PC-9 (cell line): ENCODE results near the gene POFUT2. TPM values are rescaled to one million over a fixed set of nuclear protein-coding genes. Genes with fewer than 3 reads are reported as not detected.

Experiments used
- BruUV-seq: library from RNA; stranded (reverse); fragments of 400-500 nt; replicated peaks from 2 replicates; lab custom pipeline; 2021; lab: Mats Ljungman, UMichigan
- CTCF ChIA-PET: fragments of 300-600 bp; sonication (Branson Sonifier 250); formaldehyde crosslinking; loops from one replicate; lab custom pipeline; 2022; ENCODE audit warnings: antibody characterized with exemption; lab: Charles Lee
- POLR2A ChIA-PET: fragments of 300-600 bp; sonication (Branson Sonifier 250); formaldehyde crosslinking; loops from one replicate; lab custom pipeline; 2022; ENCODE audit warnings: antibody characterized with exemption; ENCODE audit not compliant: unreplicated experiment; lab: Charles Lee
- DNase-seq, 2 experiments: peaks; one replicate each; pipeline versions ENCODE4 v3.0.0 to v3.0.0-alpha.2; 2015 to 2022; ENCODE audit warnings: mixed read lengths in 1 of 2
- H2AFZ ChIP-seq: fragments of 200-600 bp; sonication (generic); 2 replicates; pipeline ENCODE4 v1.8.1; 2017; ENCODE audit warnings: antibody characterized with exemption
- H3F3A ChIP-seq: fragments of 200-600 bp; sonication (generic); 2 replicates; pipeline ENCODE4 v1.8.1; 2017; ENCODE audit warnings: antibody characterized with exemption, mild to moderate bottlenecking, low read depth; ENCODE audit not compliant: insufficient read depth
- H3K27ac ChIP-seq: fragments of 200-600 bp; sonication (generic); 2 replicates; pipeline ENCODE4 v1.6.1; 2016; ENCODE audit warnings: mixed run types
- H3K27me3 ChIP-seq: fragments of 200-600 bp; sonication (generic); 2 replicates; pipeline ENCODE4 v1.6.1; 2016; ENCODE audit warnings: low read depth, mixed run types; ENCODE audit not compliant: insufficient read depth
- H3K36me3 ChIP-seq: fragments of 200-600 bp; sonication (generic); 2 replicates; pipeline ENCODE4 v1.6.1; 2016; ENCODE audit warnings: low read depth, mixed run types
- H3K4me1 ChIP-seq: fragments of 200-600 bp; sonication (generic); replicated peaks from 2 replicates; pipeline ENCODE4 v1.6.1; 2016; ENCODE audit warnings: mixed run types; ENCODE audit not compliant: insufficient read depth
- H3K4me2 ChIP-seq: fragments of 200-600 bp; sonication (generic); 2 replicates; pipeline ENCODE4 v1.6.1; 2017; ENCODE audit warnings: mixed run types
- H3K4me3 ChIP-seq: fragments of 200-600 bp; sonication (generic); 2 replicates; pipeline ENCODE4 v1.6.1; 2016; ENCODE audit warnings: mixed run types
- H3K79me2 ChIP-seq: fragments of 200-600 bp; sonication (generic); 2 replicates; pipeline ENCODE4 v1.6.1; 2017; ENCODE audit warnings: low read depth, mixed run types
- H3K9me2 ChIP-seq: fragments of 200-600 bp; sonication (generic); 2 replicates; pipeline ENCODE4 v1.8.1; 2017; ENCODE audit warnings: mild to moderate bottlenecking; ENCODE audit not compliant: insufficient read depth
- H3K9me3 ChIP-seq: fragments of 200-600 bp; sonication (generic); 2 replicates; pipeline ENCODE4 v1.8.1; 2016; ENCODE audit warnings: low read depth; ENCODE audit not compliant: insufficient read depth
- H4K20me1 ChIP-seq: fragments of 200-600 bp; sonication (generic); 2 replicates; pipeline ENCODE4 v1.8.1; 2017; ENCODE audit not compliant: insufficient read depth
- CTCF ChIP-seq: fragments of 200-600 bp; sonication (generic); conservative IDR thresholded peaks from 2 replicates; pipeline ENCODE4 v1.6.1; 2017; ENCODE audit warnings: mixed run types, antibody characterized with exemption, mild to moderate bottlenecking, moderate library complexity
- EZH2 ChIP-seq: fragments of 200-600 bp; sonication (generic); IDR thresholded peaks from 2 replicates; pipeline ENCODE4 v1.8.0; 2017; ENCODE audit warnings: antibody characterized with exemption, low read depth
- intact Hi-C: fragments of 100-400 bp; cut with micrococcal nuclease; formaldehyde crosslinking; loops from one replicate; pipeline ENCODE4 v1.10.0; 2022; ENCODE audit not compliant: unreplicated experiment
- total RNA-seq: library from RNA; stranded (reverse); gene quantifications from 2 replicates; pipeline ENCODE4 v1.2.3, GENCODE V29; 2021

The POFUT2 gene
- total RNA-seq, 1 experiment from 2014 or later = 32.6 TPM

- H3F3A ChIP-seq = peaks cover 9% of the 10 kb centered on the region; the same call in 1 of the 2 replicates
- intact Hi-C loops = no loop called here
- no peak overlapping the region for H3K4me2 ChIP-seq
- CTCF ChIA-PET = no interaction called here
- H3K9me2 ChIP-seq = no peaks in the 10 kb centered on the region
- no peak for DNase-seq
- TF ChIP-seq EZH2 (no peak), CTCF (no peak)
- no peak overlapping the region for H2AFZ ChIP-seq
- H3K27ac ChIP-seq = no peak overlapping the region
- no peaks in the 10 kb centered on the region for H3K27me3 ChIP-seq
- no peaks in the 10 kb centered on the region for H3K36me3 ChIP-seq
- H3K79me2 ChIP-seq = no peaks in the 10 kb centered on the region
- H3K4me1 ChIP-seq = peaks cover 19% of the 10 kb centered on the region
- no peaks in the 10 kb centered on the region for H4K20me1 ChIP-seq
- no TSS peak for BruUV-seq
- POLR2A ChIA-PET = no interaction called here
- no peaks in the 10 kb centered on the region for H3K9me3 ChIP-seq
- no peak overlapping the region for H3K4me3 ChIP-seq
These were observed 44.7 kb upstream of the POFUT2 start for GRCh38 chr21:45332415-45332814.

- Histone ChIP-seq H3K27me3 (no peaks in the 10 kb centered on the region), H3K9me2 (no peaks in the 10 kb centered on the region), H3K27ac (no peak overlapping the region), H4K20me1 (no peaks in the 10 kb centered on the region), H3K4me1 (peaks cover 19% of the 10 kb centered on the region), H3F3A (peaks cover 9% of the 10 kb centered on the region; the same call in 1 of the 2 replicates), H3K79me2 (no peaks in the 10 kb centered on the region), H2AFZ (no peak overlapping the region), H3K9me3 (no peaks in the 10 kb centered on the region), H3K36me3 (no peaks in the 10 kb centered on the region), H3K4me2 (no peak overlapping the region), H3K4me3 (no peak overlapping the region)
- TF ChIP-seq CTCF = no peak
- TF ChIP-seq EZH2 = no peak
- ChIA-PET CTCF (no interaction called here), POLR2A (no interaction called here)
- DNase-seq = no peak
- intact Hi-C loops = no loop called here
- no TSS peak for BruUV-seq
These were observed 43.9 kb upstream of the POFUT2 start for GRCh38 chr21:45331531-45332147.

GRCh38 chr21:45330851-45331261 is 43.2 kb upstream of the POFUT2 start:
- peak overlapping the region; percentile 65 for H3K4me2 ChIP-seq
- no peak overlapping the region for H3K4me3 ChIP-seq
- H3F3A ChIP-seq = peaks cover 9% of the 10 kb centered on the region; the same call in 1 of the 2 replicates
- no peaks in the 10 kb centered on the region for H3K79me2 ChIP-seq
- no peaks in the 10 kb centered on the region for H4K20me1 ChIP-seq
- TF ChIP-seq EZH2 (no peak), CTCF (no peak)
- H3K9me3 ChIP-seq = no peaks in the 10 kb centered on the region
- no peaks in the 10 kb centered on the region for H3K27me3 ChIP-seq
- no peak for DNase-seq
- no TSS peak for BruUV-seq
- POLR2A ChIA-PET = no interaction called here
- no peaks in the 10 kb centered on the region for H3K36me3 ChIP-seq
- H2AFZ ChIP-seq = no peak overlapping the region
- CTCF ChIA-PET = no interaction called here
- peaks cover 19% of the 10 kb centered on the region for H3K4me1 ChIP-seq
- intact Hi-C loops = no loop called here
- H3K27ac ChIP-seq = no peak overlapping the region
- no peaks in the 10 kb centered on the region for H3K9me2 ChIP-seq
